ENCODE data around the gene RPL27A. TPM values are rescaled to one million over a fixed set of nuclear protein-coding genes. Genes with fewer than 3 reads are reported as not detected.

RPL27A gene
- total and polyA plus RNA-seq, 2 donors (not counting 3 experiments of a cell fraction or from before 2014, with no cell fraction given): 1,303 to 1,363 TPM

DNA sequence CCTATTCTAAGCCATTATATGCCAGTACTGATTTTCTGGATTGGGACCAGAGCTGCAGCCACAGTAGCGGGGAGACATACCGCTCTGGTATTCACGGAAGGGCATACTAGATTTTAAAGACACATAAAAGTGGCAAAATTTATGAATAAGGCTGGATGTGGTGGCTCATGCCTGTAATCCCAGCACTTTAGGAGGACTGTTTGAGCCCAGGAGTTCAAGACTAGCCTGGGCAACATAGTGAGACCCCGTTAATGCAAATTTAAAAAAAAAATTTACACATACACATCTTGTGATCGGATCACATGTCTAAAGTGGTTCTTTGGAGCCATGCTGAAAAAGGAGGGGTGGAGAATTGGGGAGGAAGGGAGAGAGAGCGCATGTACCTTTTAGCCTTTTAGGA, 9.0 kb downstream of the RPL27A start:
- no peak for DNase-seq (ENCODE audit: low read depth, low spot score)
- H3K9ac ChIP-seq (replicated peaks; ENCODE audit: extremely low read depth, insufficient read depth, low read length): no peak overlapping the region
- H3K4me3 ChIP-seq (replicated peaks in 1 of 3; ENCODE audit: insufficient read depth in 1 of 3, low read depth in 1 of 3, low read length in 3 of 3): no peak overlapping the region
- no peaks in the 10 kb centered on the region for H3K27me3 ChIP-seq (ENCODE audit: control insufficient read depth in 2 of 2, insufficient read depth in 2 of 2, low read length in 2 of 2)
- dilution Hi-C loops (cut with MboI; ENCODE audit: extremely low pct_ligation_motif_present, low sequenced_read_pairs) (no loop called here), intact Hi-C loops (cut with micrococcal nuclease) (no loop called here)
- FAIRE-seq: no peak
- H3K36me3 ChIP-seq (ENCODE audit: control insufficient read depth in 2 of 2, extremely low read depth in 1 of 2, insufficient read depth in 2 of 2, low read length in 2 of 2): peaks cover 6 to 9% of the 10 kb centered on the region in 2 experiments
- H3K79me2 ChIP-seq (ENCODE audit: control insufficient read depth, insufficient read depth, low read length): no peaks in the 10 kb centered on the region
- no TSS peak for BruUV-seq (replicated peaks)
- no peak overlapping the region for H3K4me2 ChIP-seq (ENCODE audit: insufficient read depth, low read length)
- H2AFZ ChIP-seq (ENCODE audit: low read depth, low read length): no peak overlapping the region
- ChIA-PET CTCF (no interaction called here), POLR2A (no interaction called here)
- no peak for TF ChIP-seq EZH2 (IDR thresholded peaks at IDR 0.05; ENCODE audit: borderline replicate concordance, low read depth, low read length, severe bottlenecking)
- TF ChIP-seq, protein P1, sequence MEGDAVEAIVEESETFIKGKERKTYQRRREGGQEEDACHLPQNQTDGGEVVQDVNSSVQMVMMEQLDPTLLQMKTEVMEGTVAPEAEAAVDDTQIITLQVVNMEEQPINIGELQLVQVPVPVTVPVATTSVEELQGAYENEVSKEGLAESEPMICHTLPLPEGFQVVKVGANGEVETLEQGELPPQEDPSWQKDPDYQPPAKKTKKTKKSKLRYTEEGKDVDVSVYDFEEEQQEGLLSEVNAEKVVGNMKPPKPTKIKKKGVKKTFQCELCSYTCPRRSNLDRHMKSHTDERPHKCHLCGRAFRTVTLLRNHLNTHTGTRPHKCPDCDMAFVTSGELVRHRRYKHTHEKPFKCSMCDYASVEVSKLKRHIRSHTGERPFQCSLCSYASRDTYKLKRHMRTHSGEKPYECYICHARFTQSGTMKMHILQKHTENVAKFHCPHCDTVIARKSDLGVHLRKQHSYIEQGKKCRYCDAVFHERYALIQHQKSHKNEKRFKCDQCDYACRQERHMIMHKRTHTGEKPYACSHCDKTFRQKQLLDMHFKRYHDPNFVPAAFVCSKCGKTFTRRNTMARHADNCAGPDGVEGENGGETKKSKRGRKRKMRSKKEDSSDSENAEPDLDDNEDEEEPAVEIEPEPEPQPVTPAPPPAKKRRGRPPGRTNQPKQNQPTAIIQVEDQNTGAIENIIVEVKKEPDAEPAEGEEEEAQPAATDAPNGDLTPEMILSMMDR (IDR thresholded peaks at IDR 0.05; ENCODE audit: extremely low read depth in 1 of 2, insufficient read depth in 1 of 2, low read depth in 1 of 2, low read length in 2 of 2): no peak
- TF ChIP-seq POLR2AphosphoS5 (IDR thresholded peaks at IDR 0.05; ENCODE audit: insufficient read depth, low read depth, low read length): no peak
- TF ChIP-seq POLR2A (IDR thresholded peaks at IDR 0.05; ENCODE audit: low read depth, low read length): no peak
- no peak for TF ChIP-seq JUN (IDR thresholded peaks at IDR 0.05; ENCODE audit: borderline replicate concordance, insufficient read depth, insufficient read length, low read depth)
- TF ChIP-seq, protein P2, sequence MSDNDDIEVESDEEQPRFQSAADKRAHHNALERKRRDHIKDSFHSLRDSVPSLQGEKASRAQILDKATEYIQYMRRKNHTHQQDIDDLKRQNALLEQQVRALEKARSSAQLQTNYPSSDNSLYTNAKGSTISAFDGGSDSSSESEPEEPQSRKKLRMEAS (IDR thresholded peaks at IDR 0.05; ENCODE audit: insufficient read depth, insufficient read length): no peak
- H3K4me1 ChIP-seq (ENCODE audit: control insufficient read depth, extremely low read depth, insufficient read depth, low read length): peaks cover 27% of the 10 kb centered on the region
- H3K27ac ChIP-seq (ENCODE audit: insufficient read depth, low read depth, low read length): no peak overlapping the region
- H3K9me3 ChIP-seq (replicated peaks; ENCODE audit: control insufficient read depth, insufficient read depth, low read length): no peaks in the 10 kb centered on the region
- H3K9me1 ChIP-seq (replicated peaks; ENCODE audit: control insufficient read depth, extremely low read depth, insufficient read depth, low read length): no peaks in the 10 kb centered on the region
- H4K20me1 ChIP-seq (replicated peaks; ENCODE audit: control insufficient read depth, extremely low read depth, insufficient read depth, low read length): peaks cover 2% of the 10 kb centered on the region

DNA sequence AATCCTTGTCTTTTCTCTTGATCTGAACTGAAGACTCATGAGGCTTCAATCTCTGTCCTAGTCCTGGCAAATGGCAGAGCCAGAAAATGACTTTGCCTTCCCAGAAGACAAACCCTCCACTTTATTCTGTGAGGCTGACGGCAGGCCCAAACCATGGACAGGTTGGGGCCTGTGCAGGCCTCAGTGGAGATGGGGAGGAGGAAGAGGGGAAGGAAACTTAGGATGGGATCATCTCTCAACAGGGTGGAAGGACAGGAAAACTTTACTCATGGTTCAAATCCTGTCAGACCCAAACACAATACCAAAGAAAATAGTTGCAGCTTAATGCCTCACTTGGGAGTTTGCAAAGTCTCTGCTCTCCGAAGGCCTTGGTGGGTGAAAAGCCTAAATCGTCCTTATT, 9.8 kb downstream of the RPL27A start:
- no peak overlapping the region for H2AFZ ChIP-seq (ENCODE audit: low read depth, low read length)
- peaks cover 19% of the 10 kb centered on the region for H3K4me1 ChIP-seq (ENCODE audit: control insufficient read depth, extremely low read depth, insufficient read depth, low read length)
- H3K27me3 ChIP-seq (ENCODE audit: control insufficient read depth in 2 of 2, insufficient read depth in 2 of 2, low read length in 2 of 2): no peaks in the 10 kb centered on the region
- no peak overlapping the region for H3K27ac ChIP-seq (ENCODE audit: insufficient read depth, low read depth, low read length)
- no peaks in the 10 kb centered on the region for H4K20me1 ChIP-seq (replicated peaks; ENCODE audit: control insufficient read depth, extremely low read depth, insufficient read depth, low read length)
- no peak overlapping the region for H3K9ac ChIP-seq (replicated peaks; ENCODE audit: extremely low read depth, insufficient read depth, low read length)
- peaks cover 2 to 7% of the 10 kb centered on the region in 2 experiments for H3K36me3 ChIP-seq (ENCODE audit: control insufficient read depth in 2 of 2, extremely low read depth in 1 of 2, insufficient read depth in 2 of 2, low read length in 2 of 2)
- FAIRE-seq (no peak), DNase-seq (ENCODE audit: low read depth, low spot score) (no peak)
- H3K9me3 ChIP-seq (replicated peaks; ENCODE audit: control insufficient read depth, insufficient read depth, low read length): no peaks in the 10 kb centered on the region
- dilution Hi-C loops (cut with MboI; ENCODE audit: extremely low pct_ligation_motif_present, low sequenced_read_pairs) (no loop called here), intact Hi-C loops (cut with micrococcal nuclease) (no loop called here)
- H3K4me2 ChIP-seq (ENCODE audit: insufficient read depth, low read length): no peak overlapping the region
- H3K79me2 ChIP-seq (ENCODE audit: control insufficient read depth, insufficient read depth, low read length): no peaks in the 10 kb centered on the region
- BruUV-seq (replicated peaks): no TSS peak
- no peak overlapping the region for H3K4me3 ChIP-seq (replicated peaks in 1 of 3; ENCODE audit: insufficient read depth in 1 of 3, low read depth in 1 of 3, low read length in 3 of 3)
- ChIA-PET CTCF (interaction anchor here (0.8 to 1.2 kb wide), 2 partner anchors 76 to 103 kb away, joined by 3 read pairs; no protein-coding TSS in a partner anchor), POLR2A (no interaction called here)
- no peaks in the 10 kb centered on the region for H3K9me1 ChIP-seq (replicated peaks; ENCODE audit: control insufficient read depth, extremely low read depth, insufficient read depth, low read length)
- TF ChIP-seq JUN (IDR thresholded peaks at IDR 0.05; ENCODE audit: borderline replicate concordance, insufficient read depth, insufficient read length, low read depth) (no peak), GATA2 (IDR thresholded peaks at IDR 0.05; ENCODE audit: insufficient read depth, insufficient read length, low read depth, low read length) (no peak), FOS (IDR thresholded peaks at IDR 0.05; ENCODE audit: borderline replicate concordance, insufficient read depth, low read length) (no peak), POLR2AphosphoS5 (IDR thresholded peaks at IDR 0.05; ENCODE audit: insufficient read depth, low read depth, low read length) (no peak), EZH2 (IDR thresholded peaks at IDR 0.05; ENCODE audit: borderline replicate concordance, low read depth, low read length, severe bottlenecking) (no peak), MYC (IDR thresholded peaks at IDR 0.05; ENCODE audit: low read depth, low read length) (no peak), POLR2A (IDR thresholded peaks at IDR 0.05; ENCODE audit: low read depth, low read length) (no peak)
- TF ChIP-seq, protein P1 (IDR thresholded peaks at IDR 0.05; ENCODE audit: extremely low read depth in 1 of 2, insufficient read depth in 1 of 2, low read depth in 1 of 2, low read length in 2 of 2): no peak
- TF ChIP-seq, protein P2 (IDR thresholded peaks at IDR 0.05; ENCODE audit: insufficient read depth, insufficient read length): no peak

Data from endothelial cell of umbilical vein (primary cell).